Adipocyte (in vitro differentiated cells): ENCODE results near the gene TADA2A.
"Not testable (repeated sequence)": the region's sequence is repeated elsewhere in the genome, so short reads cannot be mapped to it uniquely, and the experiment has no call there.

Experiments
- DNase-seq: peaks from one replicate; pipeline ENCODE4 v3.0.0-alpha.2; 2015; ENCODE audit warnings: low read depth
- H3K27me3 ChIP-seq: replicated peaks from 2 replicates; pipeline ENCODE4 v1.7.0; 2013; ENCODE audit warnings: mild to moderate bottlenecking, low read length, moderate library complexity; ENCODE audit not compliant: control insufficient read depth, insufficient read depth
- H3K36me3 ChIP-seq: 2 replicates; pipeline ENCODE4 v1.7.0; 2013; ENCODE audit warnings: low read length, mild to moderate bottlenecking, moderate library complexity; ENCODE audit not compliant: control insufficient read depth, insufficient read depth, severe bottlenecking
- H3K4me1 ChIP-seq: 2 replicates; pipeline ENCODE4 v1.7.0; 2013; ENCODE audit warnings: mild to moderate bottlenecking, low read length, moderate library complexity; ENCODE audit not compliant: control insufficient read depth, insufficient read depth
- H3K4me3 ChIP-seq: 2 replicates; pipeline ENCODE4 v1.7.0; 2013; ENCODE audit warnings: mild to moderate bottlenecking, low read length, moderate library complexity
- H3K9ac ChIP-seq: 2 replicates; pipeline ENCODE4 v1.7.0; 2013; ENCODE audit warnings: mild to moderate bottlenecking, low read length, moderate library complexity
- H3K9me3 ChIP-seq: 2 replicates; pipeline ENCODE4 v1.7.0; 2013; ENCODE audit warnings: mild to moderate bottlenecking, low read length, moderate library complexity; ENCODE audit not compliant: control insufficient read depth

TADA2A gene

GRCh38 chr17:37432671-37433070 is 26.0 kb downstream of the TADA2A start:
- H3K4me1 ChIP-seq = peaks cover 21% of the 10 kb centered on the region
- peaks cover 27% of the 10 kb centered on the region for H3K36me3 ChIP-seq
- DNase-seq = no peak
- H3K27me3 ChIP-seq = no peaks in the 10 kb centered on the region
- H3K9me3 ChIP-seq = no peaks in the 10 kb centered on the region
- no peak overlapping the region for H3K4me3 ChIP-seq
- no peak overlapping the region for H3K9ac ChIP-seq

GRCh38 chr17:37438141-37438540 is 31.5 kb downstream of the TADA2A start:
- Histone ChIP-seq H3K9me3 (no peaks in the 10 kb centered on the region), H3K4me3 (no peak overlapping the region), H3K27me3 (no peaks in the 10 kb centered on the region), H3K36me3 (peaks cover 60% of the 10 kb centered on the region), H3K4me1 (no peaks in the 10 kb centered on the region), H3K9ac (no peak overlapping the region)
- DNase-seq = no peak

GRCh38 chr17:37440424-37440823 is 33.7 kb downstream of the TADA2A start:
- Histone ChIP-seq H3K4me1 (no peaks in the 10 kb centered on the region), H3K9ac (no peak overlapping the region), H3K4me3 (no peak overlapping the region), H3K9me3 (no peaks in the 10 kb centered on the region), H3K27me3 (no peaks in the 10 kb centered on the region), H3K36me3 (peaks cover 79% of the 10 kb centered on the region)
- no peak for DNase-seq

DNA sequence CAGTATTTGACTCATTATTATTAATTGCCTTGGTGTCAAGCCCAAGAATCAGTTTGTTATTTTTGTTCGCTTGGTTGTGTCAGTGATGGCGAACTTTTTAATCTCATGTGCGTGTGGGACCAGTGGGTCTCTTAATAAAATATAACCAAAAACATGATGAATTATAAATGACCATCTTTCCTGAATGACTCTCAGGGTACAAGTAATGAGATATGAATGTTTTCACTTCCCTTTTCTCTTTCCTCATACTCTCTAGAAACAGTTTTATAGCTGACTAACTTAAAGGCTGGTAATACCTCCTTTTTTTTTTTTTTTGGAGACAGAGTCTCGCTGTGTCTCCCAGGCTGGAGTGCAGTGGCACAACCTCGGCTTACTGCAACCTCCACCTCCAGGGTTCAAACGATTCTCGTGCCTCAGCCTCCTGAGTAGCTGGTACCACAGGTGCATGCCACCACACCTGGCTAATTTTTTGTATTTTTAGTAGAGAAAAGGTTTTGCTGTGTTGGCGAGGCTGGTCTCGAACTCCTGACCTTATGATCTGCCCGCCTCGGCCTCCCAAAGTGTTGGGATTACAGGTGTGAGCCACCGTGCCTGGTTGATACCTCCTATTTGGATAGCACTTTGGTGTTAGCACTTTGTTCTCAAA is 34.8 kb downstream of the TADA2A start:
- not testable (repeated sequence) for H3K4me1 ChIP-seq, H3K9ac ChIP-seq, H3K27me3 ChIP-seq, DNase-seq, H3K9me3 ChIP-seq, H3K4me3 ChIP-seq
- peaks cover 78% of the 10 kb centered on the region for H3K36me3 ChIP-seq

- DNase-seq = no peak
- Histone ChIP-seq H3K36me3 (peaks cover 62% of the 10 kb centered on the region), H3K27me3 (no peaks in the 10 kb centered on the region), H3K9me3 (no peaks in the 10 kb centered on the region), H3K4me3 (no peak overlapping the region), H3K9ac (no peak overlapping the region), H3K4me1 (peaks cover 13% of the 10 kb centered on the region)
Measured at GRCh38 chr17:37446027-37446426, 39.3 kb downstream of the TADA2A start.

- Histone ChIP-seq H3K36me3 (peaks cover 52% of the 10 kb centered on the region), H3K27me3 (no peaks in the 10 kb centered on the region), H3K9ac (no peak overlapping the region), H3K4me3 (no peak overlapping the region), H3K9me3 (no peaks in the 10 kb centered on the region), H3K4me1 (peaks cover 13% of the 10 kb centered on the region)
- DNase-seq = peak; percentile 45
Measured at GRCh38 chr17:37447641-37448040, 41.0 kb downstream of the TADA2A start.

DNA sequence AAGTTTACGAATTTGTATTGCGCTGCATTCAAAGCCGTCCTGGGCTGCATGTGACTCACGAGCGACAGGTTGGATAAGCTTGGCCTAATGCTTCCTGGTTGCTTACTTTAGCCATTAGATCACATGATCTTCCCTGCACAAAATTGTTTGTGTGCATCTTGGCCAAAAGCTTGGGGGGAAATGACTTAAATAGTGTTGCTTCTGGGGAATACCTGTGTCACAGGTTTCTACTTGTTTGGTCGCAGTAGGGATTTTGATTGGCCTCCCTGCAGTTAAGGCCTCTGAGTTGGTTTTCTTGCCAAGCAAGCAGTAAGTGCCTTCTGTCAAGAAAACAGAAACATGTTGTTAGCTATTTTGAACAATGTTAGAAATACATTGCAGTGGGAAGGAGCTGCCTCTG is 43.4 kb downstream of the TADA2A start:
- Histone ChIP-seq H3K4me1 (peaks cover 31% of the 10 kb centered on the region), H3K36me3 (peaks cover 28% of the 10 kb centered on the region), H3K27me3 (no peaks in the 10 kb centered on the region), H3K4me3 (no peak overlapping the region), H3K9ac (no peak overlapping the region), H3K9me3 (no peaks in the 10 kb centered on the region)
- DNase-seq = no peak

DNA sequence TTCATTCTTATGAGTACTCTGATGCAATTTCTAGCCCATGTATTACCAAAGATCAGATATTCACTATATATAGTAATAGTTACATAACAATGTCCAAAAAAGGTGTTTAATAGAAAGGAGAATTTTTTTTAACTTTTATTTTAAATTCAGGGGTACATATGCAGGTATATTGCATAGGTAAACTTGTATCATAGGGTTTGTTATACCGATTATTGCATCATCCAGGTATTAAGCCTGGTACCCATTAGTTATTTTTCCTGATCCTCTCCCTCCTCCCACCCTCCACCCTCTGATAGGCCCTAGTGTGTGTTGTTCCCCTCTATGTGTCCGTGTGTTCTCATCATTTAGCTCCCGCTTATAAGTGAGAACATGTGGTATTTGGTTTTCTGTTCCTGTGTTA is 51.1 kb downstream of the TADA2A start:
- not testable (repeated sequence) for H3K27me3 ChIP-seq, DNase-seq, H3K4me3 ChIP-seq, H3K9ac ChIP-seq, H3K9me3 ChIP-seq
- Histone ChIP-seq H3K36me3 (peaks cover 14% of the 10 kb centered on the region), H3K4me1 (peaks cover 23% of the 10 kb centered on the region)

DNA sequence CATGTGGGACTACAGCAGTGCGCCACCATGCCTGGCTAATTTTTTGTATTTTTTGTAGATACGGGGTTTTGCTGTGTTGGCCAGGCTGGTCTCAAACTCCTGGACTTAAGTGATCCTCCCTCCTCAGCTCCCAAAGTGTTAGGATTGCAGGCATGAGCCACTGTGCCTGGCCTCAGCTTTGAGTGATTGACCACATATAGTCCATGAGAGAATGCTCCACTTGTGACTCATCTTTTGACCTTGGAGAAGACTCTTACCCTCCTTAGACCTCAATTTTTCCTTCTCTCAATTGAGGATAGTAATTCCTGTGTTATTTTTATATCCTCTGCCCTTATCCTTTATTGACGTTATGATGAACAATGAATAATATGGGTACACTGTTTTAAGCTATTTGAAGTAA is 52.1 kb downstream of the TADA2A start:
- Histone ChIP-seq H3K4me3 (no peak overlapping the region), H3K27me3 (no peaks in the 10 kb centered on the region), H3K9ac (no peak overlapping the region), H3K4me1 (peaks cover 17% of the 10 kb centered on the region), H3K9me3 (no peaks in the 10 kb centered on the region), H3K36me3 (peaks cover 17% of the 10 kb centered on the region)
- DNase-seq = no peak

GRCh38 chr17:37461668-37462067 is 55.0 kb downstream of the TADA2A start:
- no peaks in the 10 kb centered on the region for H3K27me3 ChIP-seq
- DNase-seq = no peak
- no peak overlapping the region for H3K9ac ChIP-seq
- no peaks in the 10 kb centered on the region for H3K9me3 ChIP-seq
- peaks cover 38% of the 10 kb centered on the region for H3K36me3 ChIP-seq
- no peak overlapping the region for H3K4me3 ChIP-seq
- peaks cover 5% of the 10 kb centered on the region for H3K4me1 ChIP-seq

- no peaks in the 10 kb centered on the region for H3K27me3 ChIP-seq
- H3K36me3 ChIP-seq = peaks cover 44% of the 10 kb centered on the region
- no peak for DNase-seq
- peaks cover 5% of the 10 kb centered on the region for H3K4me1 ChIP-seq
- H3K9ac ChIP-seq = no peak overlapping the region
- H3K9me3 ChIP-seq = no peaks in the 10 kb centered on the region
- H3K4me3 ChIP-seq = no peak overlapping the region
Measured at GRCh38 chr17:37462492-37462891, 55.8 kb downstream of the TADA2A start.

- Histone ChIP-seq H3K9me3 (no peaks in the 10 kb centered on the region), H3K9ac (no peak overlapping the region), H3K4me1 (peaks cover 5% of the 10 kb centered on the region), H3K27me3 (no peaks in the 10 kb centered on the region), H3K4me3 (no peak overlapping the region), H3K36me3 (peaks cover 49% of the 10 kb centered on the region)
- DNase-seq = no peak
Measured at GRCh38 chr17:37463039-37463438, 56.4 kb downstream of the TADA2A start.
